GM20431 (cell line): ENCODE results near the gene RNU4-1.
"Not testable (repeated sequence)": the region's sequence is repeated elsewhere in the genome, so short reads cannot be mapped to it uniquely, and the experiment has no call there.

Source experiments
- in situ Hi-C: fragments of 300-500 bp; cut with MseI, MboI; formaldehyde crosslinking; loops from one replicate; pipeline ENCODE4 v1.15.0; 2020; ENCODE audit warnings: low sequenced_read_pairs; ENCODE audit not compliant: unreplicated experiment

RNU4-1 gene

DNA sequence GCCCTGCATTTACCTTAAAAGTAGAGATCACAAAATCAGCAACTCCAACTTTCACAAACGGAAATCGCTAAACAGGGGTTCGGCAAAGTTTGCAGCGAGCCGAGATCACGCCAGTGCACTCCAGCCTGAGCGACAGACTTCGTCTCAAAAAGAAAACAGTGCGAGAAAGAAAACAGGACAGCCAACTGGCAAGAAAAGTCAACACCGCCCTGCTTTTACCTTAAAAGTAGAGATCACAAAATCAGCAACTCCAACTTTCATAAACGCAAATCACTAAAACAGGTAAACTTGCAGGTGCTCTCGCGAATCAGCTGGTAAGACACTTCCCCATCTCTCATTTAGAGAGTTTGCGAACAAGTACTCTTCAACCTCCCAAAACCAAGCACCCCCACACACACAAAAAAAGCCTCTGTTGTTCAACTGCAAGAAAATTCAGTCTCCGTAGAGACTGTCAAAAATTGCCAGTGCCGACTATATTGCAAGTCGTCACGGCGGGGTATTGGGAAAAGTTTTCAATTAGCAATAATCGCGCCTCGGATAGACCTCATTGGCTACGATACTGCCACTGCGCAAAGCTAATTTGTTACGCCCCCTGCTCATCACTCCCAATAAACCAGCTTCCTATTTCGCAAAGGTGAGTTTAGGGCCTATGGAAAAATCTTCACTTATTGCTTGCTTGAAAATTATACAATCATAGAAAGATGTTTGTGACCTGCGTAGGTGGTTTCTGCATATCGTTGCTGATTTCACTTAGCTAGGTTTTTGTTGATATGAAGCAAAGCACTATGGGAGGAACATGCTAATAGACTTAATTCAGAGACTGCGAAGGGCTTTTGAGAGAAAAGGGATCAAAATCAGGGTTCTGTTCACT lies at the start of gene RNU4-1:
TSS of gene RNU4-1 (minus strand) at position 577 of the 871 bp plus-strand sequence.
- in situ Hi-C loops = no loop called here

DNA sequence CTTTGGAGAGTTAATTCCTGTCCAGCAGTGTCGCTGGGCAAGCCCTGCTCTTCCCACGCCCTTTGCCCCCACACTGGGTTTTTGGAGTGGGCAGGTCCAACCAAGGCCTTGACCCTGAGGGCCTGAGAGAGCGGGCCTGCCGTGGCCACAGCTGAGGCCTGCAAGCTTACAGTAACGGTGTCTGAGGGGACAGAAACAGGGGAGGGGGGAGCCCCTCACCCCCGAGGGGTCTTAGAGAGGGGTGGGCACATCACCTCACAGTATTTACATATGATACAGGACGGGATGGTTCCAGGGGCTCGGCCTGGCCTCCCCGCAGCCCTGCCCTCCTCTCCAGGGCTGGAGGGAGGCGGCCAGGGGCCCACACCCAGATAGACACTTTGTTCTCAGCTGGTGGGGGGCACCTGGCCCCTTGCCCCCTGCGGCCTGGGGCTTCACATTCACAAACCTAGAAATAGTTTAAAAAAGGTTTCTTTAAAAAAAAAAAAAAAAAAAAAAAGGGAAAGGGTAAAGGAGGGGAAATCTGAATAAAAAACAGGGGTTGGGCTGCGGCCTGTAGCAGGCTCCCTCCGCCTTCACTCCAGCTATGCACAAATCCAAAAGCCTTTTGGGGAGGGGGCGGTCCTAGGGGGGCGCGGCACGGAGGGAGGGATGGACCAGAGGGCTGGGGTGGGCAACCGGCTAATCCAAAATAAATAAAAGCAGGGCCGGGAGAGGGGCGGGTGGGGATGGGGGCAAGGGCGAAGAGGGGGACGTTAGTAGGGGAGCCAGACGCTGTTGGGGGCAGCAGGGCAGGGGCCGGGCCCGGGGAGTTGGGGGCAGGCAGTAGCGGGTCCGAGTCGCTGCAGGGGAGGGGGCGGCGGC lies 49.4 kb upstream of the RNU4-1 start:
- in situ Hi-C loops = no loop called here

- in situ Hi-C loops = no loop called here
Measured at GRCh38 chr12:120339256-120339655, 46.2 kb upstream of the RNU4-1 start.

GRCh38 chr12:120337730-120338129 lies 44.7 kb upstream of the RNU4-1 start:
- in situ Hi-C loops = no loop called here

- in situ Hi-C loops = not testable (repeated sequence)
Measured at GRCh38 chr12:120336392-120336791, 43.4 kb upstream of the RNU4-1 start.

- in situ Hi-C loops = not testable (repeated sequence)
Measured at GRCh38 chr12:120335447-120335846, 42.4 kb upstream of the RNU4-1 start.

DNA sequence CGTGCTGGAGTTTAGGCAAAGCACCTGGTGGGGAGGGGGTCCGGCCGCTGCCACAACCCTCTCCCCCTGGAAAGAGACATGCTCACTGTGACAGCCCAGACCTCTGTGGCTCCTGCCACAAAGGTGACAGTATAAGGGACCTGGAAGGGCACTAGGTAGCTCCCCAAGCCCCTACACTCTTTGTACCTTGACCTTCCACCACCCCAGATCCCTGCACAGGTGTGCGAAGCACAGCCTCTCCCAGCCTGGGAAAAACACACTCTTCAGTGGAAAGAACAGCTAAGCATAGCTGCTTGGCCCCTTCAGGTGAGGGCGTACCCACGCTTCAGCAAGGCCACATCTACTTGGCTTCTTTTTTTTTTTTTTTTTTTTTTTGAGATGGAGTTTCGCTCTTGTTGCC lies 39.5 kb upstream of the RNU4-1 start:
- in situ Hi-C loops = no loop called here

DNA sequence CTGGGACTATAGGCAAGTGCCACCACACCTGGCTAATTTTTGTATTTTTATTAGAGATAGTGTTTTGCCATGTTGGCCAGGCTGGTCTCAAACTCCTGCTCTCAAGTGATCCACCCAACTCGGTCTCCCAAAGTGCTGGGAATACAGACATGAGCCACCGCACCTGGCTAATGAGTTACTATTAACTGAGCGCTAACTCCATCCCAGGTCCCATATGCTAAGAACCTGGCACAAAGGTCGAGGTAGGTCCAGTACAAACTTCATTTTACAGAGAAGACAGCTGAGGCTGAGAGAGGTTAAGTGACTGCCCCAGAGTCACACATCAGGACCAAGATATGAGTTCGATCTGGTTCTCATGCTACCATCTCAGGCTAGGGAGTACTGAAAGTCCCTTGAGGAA lies 39.0 kb upstream of the RNU4-1 start:
- in situ Hi-C loops = no loop called here

DNA sequence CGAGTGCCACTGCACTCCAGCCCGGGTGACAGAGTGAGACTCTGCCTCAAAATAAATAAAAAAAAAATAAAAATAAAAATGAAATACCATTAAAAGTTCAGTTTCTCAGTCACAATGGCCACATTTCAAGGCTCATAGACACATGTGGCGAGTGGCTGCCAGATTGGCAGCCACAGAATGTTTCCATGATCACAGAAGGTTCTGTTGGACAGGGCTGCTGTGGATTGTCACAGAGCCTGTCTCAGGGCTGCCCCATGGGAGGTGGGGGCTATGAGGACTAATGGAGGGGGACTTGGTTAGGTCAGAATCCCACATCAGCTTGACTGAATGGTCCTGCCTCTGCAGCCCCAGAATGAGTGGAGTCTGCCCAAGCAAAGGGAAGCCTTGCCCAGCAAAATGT lies 38.4 kb upstream of the RNU4-1 start:
- in situ Hi-C loops = no loop called here

DNA sequence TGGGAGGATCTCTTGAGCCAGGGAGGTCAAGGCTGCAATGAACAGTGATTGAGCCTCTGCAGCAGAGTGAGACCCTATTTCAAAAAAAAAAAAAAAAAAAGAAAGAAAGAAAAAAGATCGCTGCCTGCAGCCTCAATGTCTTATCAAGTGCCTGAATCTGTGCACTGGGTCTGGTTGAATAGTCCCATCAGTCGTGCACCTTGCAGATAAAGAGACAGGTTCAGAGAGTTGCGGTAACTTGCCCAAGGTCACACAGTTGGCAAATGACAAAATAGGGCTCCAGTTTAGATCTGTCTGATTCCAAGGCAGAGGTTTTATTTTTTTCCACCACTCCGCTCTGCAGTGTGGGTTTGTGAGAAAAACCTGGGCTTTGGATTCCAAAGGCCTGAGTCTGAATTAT lies 35.2 kb upstream of the RNU4-1 start:
- in situ Hi-C loops = no loop called here

DNA sequence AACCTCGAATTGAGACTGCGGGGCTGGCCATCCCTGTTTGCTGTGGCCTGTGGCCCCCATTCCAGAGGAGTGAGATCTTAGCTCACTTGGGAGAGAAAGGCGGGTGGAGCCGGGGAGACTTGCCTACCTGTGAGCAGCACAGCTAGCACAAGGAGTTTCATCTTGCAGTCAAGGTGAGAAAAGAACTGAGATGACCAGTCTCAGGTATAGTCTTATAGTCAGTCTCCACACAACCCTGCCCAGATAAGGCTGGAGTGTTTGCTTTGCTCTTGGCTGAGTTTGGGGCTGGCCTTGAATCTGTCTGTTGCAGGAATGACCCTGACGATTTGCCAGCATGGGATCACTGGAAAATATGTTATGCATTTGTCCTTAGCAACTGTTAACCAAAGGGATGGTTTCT lies 34.6 kb upstream of the RNU4-1 start, which contains the start of gene PLA2G1B:
TSS of gene PLA2G1B (minus strand) at position 187 of the 400 bp plus-strand sequence. CDS start at position 161, 26 bp downstream.
- in situ Hi-C loops = no loop called here

DNA sequence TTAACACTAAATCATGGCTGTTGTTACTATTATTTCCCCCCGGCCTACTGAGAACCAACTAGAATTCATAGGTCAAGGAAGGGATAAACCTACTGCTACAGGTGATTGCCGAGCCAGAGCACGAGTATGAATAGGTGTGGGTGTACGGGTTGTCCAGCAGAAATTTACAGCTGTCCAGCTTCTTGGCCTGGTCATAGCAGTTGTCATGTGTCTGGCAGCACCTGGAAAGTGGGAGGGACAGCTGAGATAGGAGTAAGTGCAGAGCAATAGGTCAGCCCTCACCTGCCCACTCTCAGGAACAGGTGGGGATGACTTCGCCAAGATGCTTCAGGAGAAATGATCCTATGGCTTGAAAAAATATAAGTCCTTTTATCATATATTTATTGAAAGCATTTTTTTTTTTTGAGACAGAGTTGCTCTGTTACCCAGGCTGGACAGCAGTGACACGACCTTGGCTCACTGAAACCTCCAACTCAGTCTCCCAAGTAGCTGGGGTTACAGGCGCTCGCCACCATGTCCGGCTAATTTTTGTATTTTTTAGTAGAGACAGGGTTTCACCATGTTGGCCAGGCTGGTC lies 31.9 kb upstream of the RNU4-1 start:
- in situ Hi-C loops = no loop called here

DNA sequence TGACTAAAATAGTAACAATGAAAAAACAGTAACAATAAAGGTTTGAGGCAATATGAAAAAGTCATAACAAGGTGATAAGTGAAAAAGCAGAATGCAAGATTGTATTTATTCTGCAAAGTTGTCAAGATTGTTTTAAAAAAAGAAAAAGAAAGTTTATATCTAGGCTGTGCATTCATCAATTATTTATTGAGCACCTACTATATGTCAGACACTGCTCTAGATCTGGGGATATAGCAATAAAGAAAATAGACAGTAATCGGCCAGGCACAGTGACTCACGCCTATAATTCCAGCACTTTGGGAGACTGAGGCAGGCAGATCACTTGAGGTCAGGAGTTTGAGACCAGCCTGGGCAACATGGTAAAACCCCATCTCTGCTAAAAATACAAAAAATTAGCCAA lies 30.7 kb upstream of the RNU4-1 start:
- in situ Hi-C loops = no loop called here

DNA sequence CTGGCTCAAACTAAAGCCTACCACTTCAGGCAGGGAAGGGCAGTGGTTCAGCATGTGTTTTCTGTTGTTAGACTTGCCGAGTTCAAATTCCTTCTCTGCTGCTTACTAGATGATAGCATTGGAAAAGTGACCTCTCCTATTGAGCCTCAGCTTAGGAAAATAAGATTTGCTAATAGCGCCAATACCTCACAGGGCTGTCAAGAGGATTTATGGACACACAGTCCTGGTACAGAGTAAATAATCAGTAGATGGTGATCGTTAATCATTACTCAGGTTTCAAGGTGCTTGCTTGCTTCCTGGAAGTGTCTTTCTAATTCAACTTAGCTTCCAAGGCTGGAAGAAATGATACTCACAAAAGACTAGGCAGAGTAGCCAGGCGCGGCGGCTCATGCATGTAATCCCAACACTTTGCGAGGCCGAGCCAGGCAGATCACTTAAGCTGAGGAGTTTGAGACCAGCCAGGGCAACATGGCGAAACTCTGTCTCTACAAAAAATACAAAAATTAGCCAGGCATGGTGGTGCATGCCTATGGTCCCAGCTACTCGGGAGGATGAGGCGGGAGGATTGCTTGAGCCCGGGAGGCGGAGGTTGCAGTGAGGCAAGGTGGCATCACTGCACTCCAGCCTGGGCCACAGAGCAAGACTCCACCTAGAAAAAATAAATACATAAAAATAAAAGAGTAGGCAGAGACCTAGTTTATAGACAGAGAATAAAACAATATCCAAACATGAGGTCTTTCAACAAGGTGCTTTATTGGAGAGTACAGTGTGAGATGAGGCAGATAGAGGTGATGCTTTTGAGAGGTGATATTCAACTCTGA lies 28.6 kb upstream of the RNU4-1 start:
- in situ Hi-C loops = no loop called here

- in situ Hi-C loops = no loop called here
Measured at GRCh38 chr12:120317224-120318105, 24.4 kb upstream of the RNU4-1 start.

DNA sequence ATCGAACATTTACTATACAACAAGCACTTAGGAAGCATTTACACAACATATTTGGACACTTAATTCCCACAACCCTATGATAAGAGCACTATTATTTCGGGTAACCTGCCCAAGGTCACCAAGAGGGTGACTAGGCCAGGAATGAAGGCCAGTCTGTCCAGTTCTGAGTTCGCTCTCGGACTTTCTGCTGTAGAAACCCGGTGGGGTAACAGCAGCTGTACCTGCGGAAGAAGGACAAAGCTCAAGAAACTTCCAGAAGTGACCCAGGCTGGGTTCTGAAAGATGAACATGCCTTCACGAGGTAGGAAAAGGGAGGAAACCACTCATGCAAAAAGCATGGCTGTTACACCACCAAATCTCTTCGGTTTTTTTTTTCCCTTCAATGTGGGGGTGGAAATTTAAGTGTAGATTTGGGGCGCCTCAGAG lies 23.8 kb upstream of the RNU4-1 start:
- in situ Hi-C loops = no loop called here

DNA sequence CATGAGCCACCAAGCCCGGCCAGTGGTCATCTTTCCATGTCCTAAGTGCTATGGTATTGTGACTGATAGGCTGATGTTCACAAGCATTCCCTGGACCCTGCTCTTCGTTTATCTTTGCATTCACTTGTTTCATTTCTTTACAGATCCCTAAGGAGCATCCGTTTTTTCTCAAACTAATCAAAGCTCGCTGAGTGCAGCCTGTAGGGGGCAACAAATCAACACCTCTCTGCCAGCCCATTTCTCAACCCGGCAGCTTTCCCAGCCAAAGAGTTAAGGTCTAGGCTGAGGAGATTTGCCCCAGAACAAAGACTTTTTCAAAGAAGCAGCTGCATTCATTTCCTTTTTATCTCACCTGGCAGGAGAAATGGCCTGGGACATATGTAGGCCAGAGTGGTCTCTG lies 21.2 kb upstream of the RNU4-1 start:
- in situ Hi-C loops = no loop called here

DNA sequence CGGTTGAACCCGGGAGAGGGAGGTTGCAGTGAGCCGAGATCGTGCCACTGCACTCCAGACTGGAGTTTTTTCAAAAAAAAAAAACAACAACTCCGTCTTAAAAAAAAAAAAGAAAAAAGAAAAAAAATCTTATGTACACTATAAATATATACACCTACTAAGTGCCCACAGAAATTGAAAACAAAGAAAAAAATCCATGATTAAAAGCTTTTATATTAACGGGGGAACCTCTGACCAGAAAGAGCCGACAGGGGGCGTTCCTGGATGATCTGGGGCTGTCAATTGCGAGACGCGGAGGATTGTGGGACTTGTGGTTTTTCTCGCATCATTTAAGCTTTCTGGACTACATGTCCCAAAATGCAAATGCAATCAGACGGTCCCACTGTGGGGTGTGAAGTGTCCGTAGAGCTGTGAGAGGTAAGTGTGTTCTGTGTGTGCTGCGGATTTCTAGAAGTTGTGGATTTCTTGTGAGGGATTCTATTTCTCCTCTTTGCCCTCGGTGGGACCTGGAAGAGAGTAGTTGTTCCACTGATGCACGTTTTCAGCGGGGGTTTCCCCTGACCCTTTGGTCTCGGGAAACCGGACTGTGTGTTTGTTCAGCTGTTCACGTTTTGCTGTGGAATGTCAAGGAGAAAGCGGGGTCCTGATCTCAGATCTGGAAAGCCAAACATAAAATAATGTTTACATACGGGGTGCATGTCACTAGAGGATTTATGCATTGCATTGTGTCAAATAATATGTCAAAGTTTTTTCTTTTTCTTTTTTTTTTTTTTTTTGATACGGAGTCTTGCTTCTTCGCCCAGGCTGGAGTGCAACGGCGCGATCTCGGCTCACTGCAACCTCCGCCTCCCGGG lies 9.2 kb upstream of the RNU4-1 start, which contains the start of gene SIRT4:
TSS of gene SIRT4 (plus strand) at position 360 of the 854 bp plus-strand sequence. CDS start 1,241 bp downstream, outside the sequence.
- in situ Hi-C loops = no loop called here
